ENCODE results near the gene CMYA5.
"Not testable (repeated sequence)": the region's sequence is repeated elsewhere in the genome, so short reads cannot be mapped to it uniquely, and the experiment has no call there.

Gene CMYA5

DNA sequence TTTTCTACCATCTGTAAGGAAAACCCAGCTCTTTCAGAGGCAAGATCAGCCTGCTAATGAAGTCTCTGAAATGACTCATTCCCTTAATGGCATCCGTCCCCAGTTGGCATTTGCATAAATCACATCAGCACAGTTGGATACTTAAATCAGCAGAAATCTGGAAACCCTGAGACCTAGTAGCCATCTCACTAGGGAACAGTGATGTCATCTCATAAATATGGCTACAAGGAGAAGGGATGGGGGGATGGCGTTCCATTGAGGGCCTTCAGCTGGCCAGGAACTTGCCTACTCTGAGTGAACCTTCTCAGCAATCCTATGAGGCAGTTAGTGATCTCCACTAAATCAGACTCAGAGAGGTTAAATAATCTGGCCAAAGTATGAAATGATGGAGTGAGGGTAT, 81.8 kb downstream of the CMYA5 start:
- no peak overlapping the region for H2AFZ ChIP-seq (ENCODE audit: low read depth, low read length)
- H3K4me1 ChIP-seq (ENCODE audit: insufficient read depth, low read length), result peaks cover 11% of the 10 kb centered on the region
- H3K27me3 ChIP-seq (ENCODE audit: insufficient read depth, low read length), result no peaks in the 10 kb centered on the region
- H3K9me3 ChIP-seq (ENCODE audit: low read length), result peaks cover 5% of the 10 kb centered on the region
- no peaks in the 10 kb centered on the region for H3K36me3 ChIP-seq (ENCODE audit: insufficient read depth, low read length)
- H3K4me3 ChIP-seq (ENCODE audit: low read length), result no peak overlapping the region

DNA sequence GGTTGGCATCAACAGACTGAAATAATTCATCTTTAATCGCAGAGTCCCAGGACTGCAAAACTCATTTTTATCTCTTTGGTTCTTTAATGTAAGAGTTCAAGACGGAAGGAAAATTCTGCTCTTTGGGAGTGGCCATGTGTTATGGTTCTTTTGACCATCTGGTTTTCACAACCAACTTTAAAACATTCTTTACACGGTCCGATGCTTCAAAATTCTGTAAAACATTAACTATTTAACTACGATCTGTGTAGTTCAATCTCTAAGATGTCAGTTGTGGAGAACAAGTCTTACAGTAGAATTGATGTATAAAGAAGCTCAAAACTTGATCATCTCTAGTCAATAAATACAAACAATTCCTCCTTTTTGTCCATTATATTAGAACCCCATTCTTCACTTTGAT, 83.0 kb downstream of the CMYA5 start:
- no peaks in the 10 kb centered on the region for H3K27me3 ChIP-seq (ENCODE audit: insufficient read depth, low read length)
- H2AFZ ChIP-seq (ENCODE audit: low read depth, low read length), result no peak overlapping the region
- peaks cover 11% of the 10 kb centered on the region for H3K4me1 ChIP-seq (ENCODE audit: insufficient read depth, low read length)
- H3K9me3 ChIP-seq (ENCODE audit: low read length), result peaks cover 5% of the 10 kb centered on the region
- H3K36me3 ChIP-seq (ENCODE audit: insufficient read depth, low read length), result no peaks in the 10 kb centered on the region
- no peak overlapping the region for H3K4me3 ChIP-seq (ENCODE audit: low read length)

DNA sequence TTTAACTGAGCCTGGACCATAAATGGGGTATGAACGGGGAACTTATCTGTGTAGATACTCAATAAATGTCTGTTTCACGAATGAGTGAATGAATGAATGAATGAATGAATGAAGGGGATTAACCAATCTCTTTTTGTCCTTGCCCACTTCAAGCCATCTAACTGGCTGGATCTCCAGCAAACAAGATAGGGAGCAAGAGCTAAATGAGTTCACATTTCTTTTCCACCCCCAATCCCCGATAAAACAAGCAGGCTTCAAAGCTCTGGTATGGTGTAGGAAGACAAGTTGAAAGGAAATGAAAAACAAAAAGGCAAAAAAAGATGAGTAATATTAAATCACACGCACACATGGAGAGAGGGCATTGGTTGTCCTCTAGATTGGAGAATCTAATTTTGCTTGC, 84.0 kb downstream of the CMYA5 start:
- no peaks in the 10 kb centered on the region for H3K27me3 ChIP-seq (ENCODE audit: insufficient read depth, low read length)
- H3K4me3 ChIP-seq (ENCODE audit: low read length), result no peak overlapping the region
- no peak overlapping the region for H2AFZ ChIP-seq (ENCODE audit: low read depth, low read length)
- H3K36me3 ChIP-seq (ENCODE audit: insufficient read depth, low read length), result no peaks in the 10 kb centered on the region
- H3K9me3 ChIP-seq (ENCODE audit: low read length), result peaks cover 3% of the 10 kb centered on the region
- H3K4me1 ChIP-seq (ENCODE audit: insufficient read depth, low read length), result peaks cover 11% of the 10 kb centered on the region

DNA sequence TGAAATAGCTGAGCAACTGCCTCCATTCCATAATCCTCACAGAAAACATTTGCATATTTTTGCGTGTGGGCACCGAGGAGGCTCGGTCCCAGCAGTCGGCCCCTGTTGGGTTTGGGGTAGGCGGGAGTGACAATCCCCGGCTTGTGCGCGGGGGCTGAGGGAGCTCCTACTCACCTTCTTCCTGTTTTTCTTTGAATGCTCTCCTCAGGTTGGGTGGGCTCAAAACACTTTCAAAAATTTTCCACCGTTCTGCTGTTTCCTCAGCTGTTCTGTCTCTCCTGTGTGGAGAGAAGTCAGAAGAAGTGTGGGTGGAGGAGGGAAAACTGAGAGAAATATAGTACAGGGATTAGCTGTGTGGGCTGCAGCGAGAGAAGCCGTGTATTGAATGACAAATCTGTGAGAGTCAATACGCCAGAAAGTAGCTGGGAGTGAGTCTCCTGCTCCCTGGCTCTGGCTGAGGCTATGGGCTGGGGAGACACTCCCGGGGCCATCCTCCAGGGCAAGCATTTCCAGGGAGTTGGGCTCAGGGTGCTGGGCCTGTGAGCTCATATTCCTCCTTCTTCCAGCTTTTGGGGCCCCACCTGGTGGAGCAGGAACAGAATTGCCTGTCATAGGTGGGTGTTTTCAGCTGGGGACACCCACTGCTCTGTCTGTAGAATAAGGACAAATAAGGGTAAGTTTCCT, 84.7 kb downstream of the CMYA5 start:
- Histone ChIP-seq H3K4me1 (ENCODE audit: insufficient read depth, low read length) (peaks cover 11% of the 10 kb centered on the region), H3K9me3 (ENCODE audit: low read length) (peaks cover 3% of the 10 kb centered on the region), H3K36me3 (ENCODE audit: insufficient read depth, low read length) (no peaks in the 10 kb centered on the region), H3K27me3 (ENCODE audit: insufficient read depth, low read length) (no peaks in the 10 kb centered on the region), H3K4me3 (ENCODE audit: low read length) (no peak overlapping the region), H2AFZ (ENCODE audit: low read depth, low read length) (no peak overlapping the region)

DNA sequence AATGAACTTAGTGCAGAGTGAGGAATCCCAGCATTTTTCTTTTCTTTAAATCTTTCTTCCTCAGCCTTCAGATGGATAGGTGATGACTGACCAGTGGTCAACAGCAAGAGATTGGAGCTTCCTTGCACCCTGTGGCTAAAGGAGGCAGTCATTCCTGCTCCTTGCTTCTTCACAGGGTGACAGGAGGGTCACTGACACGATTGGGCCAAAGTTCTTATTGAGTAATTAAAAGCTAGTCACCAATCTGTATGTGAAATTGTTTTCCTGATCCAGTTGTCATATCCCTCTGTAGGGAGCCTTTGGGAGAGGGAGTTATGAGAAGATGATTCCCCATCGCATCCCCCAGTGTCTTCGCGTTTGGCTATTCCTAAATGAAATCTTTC, 85.2 kb downstream of the CMYA5 start:
- Histone ChIP-seq H3K27me3 (ENCODE audit: insufficient read depth, low read length) (no peaks in the 10 kb centered on the region), H3K4me1 (ENCODE audit: insufficient read depth, low read length) (peaks cover 11% of the 10 kb centered on the region), H3K9me3 (ENCODE audit: low read length) (no peaks in the 10 kb centered on the region), H3K4me3 (ENCODE audit: low read length) (no peak overlapping the region), H2AFZ (ENCODE audit: low read depth, low read length) (no peak overlapping the region), H3K36me3 (ENCODE audit: insufficient read depth, low read length) (no peaks in the 10 kb centered on the region)

DNA sequence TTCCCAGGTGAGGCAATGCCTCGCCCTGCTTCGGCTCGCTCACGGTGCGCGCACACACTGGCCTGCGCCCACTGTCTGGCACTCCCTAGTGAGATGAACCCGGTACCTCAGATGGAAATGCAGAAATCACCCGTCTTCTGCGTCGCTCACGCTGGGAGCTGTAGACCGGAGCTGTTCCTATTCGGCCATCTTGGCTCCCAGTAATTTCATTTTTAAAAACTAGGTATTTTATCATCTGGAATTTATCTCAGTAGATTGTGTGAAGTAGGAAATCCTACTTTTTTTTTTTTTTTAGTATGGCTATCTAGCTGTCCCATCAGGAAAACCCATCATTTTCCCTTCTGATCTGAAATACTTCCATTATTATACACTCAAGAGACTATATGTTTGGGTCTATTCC, 95.1 kb downstream of the CMYA5 start:
- not testable (repeated sequence) for H3K9me3 ChIP-seq (ENCODE audit: low read length); H3K4me1 ChIP-seq (ENCODE audit: insufficient read depth, low read length); H2AFZ ChIP-seq (ENCODE audit: low read depth, low read length); H3K36me3 ChIP-seq (ENCODE audit: insufficient read depth, low read length); H3K27me3 ChIP-seq (ENCODE audit: insufficient read depth, low read length)
- peak overlapping the region; percentile 44 for H3K4me3 ChIP-seq (ENCODE audit: low read length)

DNA sequence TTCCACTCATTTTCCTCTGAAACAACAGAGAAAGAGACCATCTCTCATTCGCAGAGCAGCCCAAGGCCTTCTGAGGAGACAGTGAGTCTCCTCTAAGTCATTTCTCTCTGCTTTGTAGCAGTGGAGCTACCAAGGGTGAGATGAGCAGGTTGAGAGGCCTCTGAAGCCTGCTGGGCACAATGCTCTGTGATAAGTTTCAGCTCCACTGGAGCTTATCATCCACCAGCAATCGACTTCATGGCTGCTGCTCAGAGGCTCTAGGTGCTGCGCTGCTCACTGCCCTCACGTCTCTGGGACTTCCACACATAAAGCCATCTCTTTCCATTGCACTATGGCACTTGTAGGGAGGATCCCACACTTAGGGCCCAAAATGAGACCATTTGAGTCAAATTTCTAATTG, 96.3 kb downstream of the CMYA5 start:
- Histone ChIP-seq H3K36me3 (ENCODE audit: insufficient read depth, low read length) (no peaks in the 10 kb centered on the region), H3K4me1 (ENCODE audit: insufficient read depth, low read length) (no peaks in the 10 kb centered on the region), H3K9me3 (ENCODE audit: low read length) (no peaks in the 10 kb centered on the region), H2AFZ (ENCODE audit: low read depth, low read length) (no peak overlapping the region), H3K4me3 (ENCODE audit: low read length) (no peak overlapping the region), H3K27me3 (ENCODE audit: insufficient read depth, low read length) (no peaks in the 10 kb centered on the region)

DNA sequence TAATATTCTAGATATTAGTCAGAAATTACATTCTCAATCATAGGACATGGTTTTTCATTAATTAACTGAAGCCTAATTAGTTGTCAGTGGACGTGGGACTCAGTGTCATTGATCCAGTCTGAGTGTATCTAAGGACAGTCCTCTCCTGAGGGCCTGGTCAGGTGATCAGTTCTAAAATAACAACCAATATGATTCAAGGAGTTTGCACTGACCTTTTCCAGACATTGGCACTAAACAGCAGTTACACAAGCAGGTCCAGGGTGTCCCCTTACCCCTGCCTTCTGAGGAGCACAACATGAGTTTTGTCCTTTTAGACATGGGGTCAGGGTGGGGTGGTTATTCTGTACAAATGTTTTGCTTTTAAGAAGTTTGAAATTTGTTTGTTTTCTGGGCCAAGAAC, 97.8 kb downstream of the CMYA5 start:
- Histone ChIP-seq H3K4me3 (ENCODE audit: low read length) (no peak overlapping the region), H3K36me3 (ENCODE audit: insufficient read depth, low read length) (no peaks in the 10 kb centered on the region), H3K27me3 (ENCODE audit: insufficient read depth, low read length) (no peaks in the 10 kb centered on the region), H3K4me1 (ENCODE audit: insufficient read depth, low read length) (no peaks in the 10 kb centered on the region), H2AFZ (ENCODE audit: low read depth, low read length) (no peak overlapping the region), H3K9me3 (ENCODE audit: low read length) (no peaks in the 10 kb centered on the region)

DNA sequence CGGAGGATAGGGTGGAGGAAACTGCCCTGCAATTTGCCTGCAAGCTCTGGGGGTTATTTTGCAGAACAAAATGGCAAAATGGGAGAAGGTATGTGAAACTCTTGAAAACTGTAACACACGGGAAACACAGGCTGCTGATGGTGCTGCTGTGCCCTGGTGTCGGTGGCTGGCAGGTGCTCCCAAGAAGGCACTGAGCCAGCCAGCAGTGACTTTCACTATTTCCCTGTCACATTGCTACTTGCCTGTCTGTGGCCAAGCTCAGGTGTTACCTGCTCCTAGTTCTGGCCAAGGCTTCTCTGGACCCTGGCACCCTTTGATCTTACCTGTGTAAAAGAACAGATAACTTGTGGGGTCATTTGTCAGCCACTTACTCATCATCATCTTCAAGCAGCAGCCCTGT, 102.2 kb downstream of the CMYA5 start:
- no peak overlapping the region for H2AFZ ChIP-seq (ENCODE audit: low read depth, low read length)
- no peaks in the 10 kb centered on the region for H3K27me3 ChIP-seq (ENCODE audit: insufficient read depth, low read length)
- H3K4me1 ChIP-seq (ENCODE audit: insufficient read depth, low read length), result no peaks in the 10 kb centered on the region
- no peaks in the 10 kb centered on the region for H3K9me3 ChIP-seq (ENCODE audit: low read length)
- no peak overlapping the region for H3K4me3 ChIP-seq (ENCODE audit: low read length)
- H3K36me3 ChIP-seq (ENCODE audit: insufficient read depth, low read length), result no peaks in the 10 kb centered on the region

DNA sequence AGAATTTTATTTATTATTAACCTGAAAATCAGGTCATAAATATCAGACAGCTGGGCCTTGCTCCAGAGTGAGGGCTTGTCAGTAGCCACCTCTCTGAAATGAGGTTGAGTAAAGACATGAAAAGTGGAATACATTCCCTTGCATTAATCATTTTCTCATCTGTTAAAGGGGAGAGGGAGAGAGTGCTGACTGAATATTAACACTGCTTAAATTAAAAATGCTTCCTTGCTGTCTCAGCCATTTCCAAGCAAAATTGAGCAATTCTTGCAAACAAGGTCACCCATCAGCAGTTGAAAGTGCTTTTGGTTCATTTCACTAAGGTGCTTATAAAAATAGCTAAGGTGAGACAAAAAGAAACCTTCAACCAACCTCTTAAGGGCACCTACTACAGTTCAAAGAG, 102.8 kb downstream of the CMYA5 start:
- Histone ChIP-seq H3K9me3 (ENCODE audit: low read length) (no peaks in the 10 kb centered on the region), H2AFZ (ENCODE audit: low read depth, low read length) (no peak overlapping the region), H3K4me3 (ENCODE audit: low read length) (no peak overlapping the region), H3K4me1 (ENCODE audit: insufficient read depth, low read length) (no peaks in the 10 kb centered on the region), H3K27me3 (ENCODE audit: insufficient read depth, low read length) (no peaks in the 10 kb centered on the region), H3K36me3 (ENCODE audit: insufficient read depth, low read length) (no peaks in the 10 kb centered on the region)

DNA sequence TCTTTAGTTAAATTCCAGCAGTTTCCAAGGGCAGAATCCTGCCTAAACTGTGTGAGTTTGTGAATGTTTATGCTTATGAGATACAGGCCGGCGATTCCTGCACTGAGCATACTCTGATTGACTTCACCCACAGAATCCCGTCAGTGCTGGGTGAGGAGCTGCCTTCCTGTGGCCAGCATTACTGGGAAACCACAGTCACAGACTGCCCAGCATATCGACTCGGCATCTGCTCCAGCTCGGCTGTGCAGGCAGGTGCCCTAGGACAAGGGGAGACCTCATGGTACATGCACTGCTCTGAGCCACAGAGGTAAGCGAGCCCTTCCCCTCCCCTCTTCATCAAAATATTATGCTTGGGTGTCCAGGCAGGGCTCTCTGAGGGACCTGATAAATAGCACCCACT, 103.7 kb downstream of the CMYA5 start:
- H3K36me3 ChIP-seq (ENCODE audit: insufficient read depth, low read length), result no peaks in the 10 kb centered on the region
- no peak overlapping the region for H2AFZ ChIP-seq (ENCODE audit: low read depth, low read length)
- H3K9me3 ChIP-seq (ENCODE audit: low read length), result no peaks in the 10 kb centered on the region
- no peak overlapping the region for H3K4me3 ChIP-seq (ENCODE audit: low read length)
- no peaks in the 10 kb centered on the region for H3K4me1 ChIP-seq (ENCODE audit: insufficient read depth, low read length)
- H3K27me3 ChIP-seq (ENCODE audit: insufficient read depth, low read length), result no peaks in the 10 kb centered on the region

DNA sequence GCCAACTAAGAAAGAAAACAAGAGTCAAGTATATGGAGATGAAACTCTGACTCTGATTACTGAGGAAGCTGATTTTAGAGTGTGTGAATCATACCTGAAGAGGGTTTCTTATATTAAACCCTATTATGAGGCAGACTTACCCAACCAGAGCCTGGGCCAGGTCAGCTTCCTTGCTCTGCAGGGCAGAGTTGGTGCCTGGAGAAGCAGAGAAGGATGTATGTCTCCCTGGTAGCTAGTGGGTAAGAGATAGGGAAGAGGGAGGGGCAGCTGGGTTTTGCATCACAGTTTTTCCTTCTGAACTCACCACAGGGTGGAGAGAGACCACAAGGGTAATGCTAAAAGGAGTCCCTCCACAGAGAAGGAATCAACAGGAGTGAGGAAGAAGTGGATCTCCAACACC, 104.1 kb downstream of the CMYA5 start:
- no peak overlapping the region for H2AFZ ChIP-seq (ENCODE audit: low read depth, low read length)
- H3K36me3 ChIP-seq (ENCODE audit: insufficient read depth, low read length), result no peaks in the 10 kb centered on the region

DNA sequence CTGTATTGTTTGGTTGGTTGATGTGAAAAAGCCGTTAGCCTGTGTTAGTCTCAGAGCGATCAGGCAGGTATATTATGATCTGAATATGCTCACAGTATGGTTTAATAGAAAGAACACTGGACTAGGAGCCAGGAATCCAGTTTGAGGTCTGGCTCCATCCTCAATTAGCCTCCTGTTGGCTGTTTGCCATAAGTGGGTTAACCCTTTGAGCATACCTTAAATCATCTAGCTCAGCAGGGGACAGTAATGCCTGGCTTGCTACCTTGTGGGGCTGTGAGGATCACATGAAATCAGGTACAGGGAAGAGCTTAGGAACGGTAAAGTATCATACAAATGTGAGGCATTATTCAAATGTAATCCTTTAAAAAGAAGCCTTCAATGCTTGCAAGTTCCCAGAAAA, 104.7 kb downstream of the CMYA5 start:
- no peak overlapping the region for H2AFZ ChIP-seq (ENCODE audit: low read depth, low read length)
- H3K4me1 ChIP-seq (ENCODE audit: insufficient read depth, low read length), result no peaks in the 10 kb centered on the region
- no peaks in the 10 kb centered on the region for H3K36me3 ChIP-seq (ENCODE audit: insufficient read depth, low read length)
- no peak overlapping the region for H3K4me3 ChIP-seq (ENCODE audit: low read length)
- H3K9me3 ChIP-seq (ENCODE audit: low read length), result no peaks in the 10 kb centered on the region
- no peaks in the 10 kb centered on the region for H3K27me3 ChIP-seq (ENCODE audit: insufficient read depth, low read length)

More for the DNA sequence above, 104.1 kb downstream of the CMYA5 start:
- no peak overlapping the region for H3K4me3 ChIP-seq (ENCODE audit: low read length)
- no peaks in the 10 kb centered on the region for H3K4me1 ChIP-seq (ENCODE audit: insufficient read depth, low read length)
- H3K27me3 ChIP-seq (ENCODE audit: insufficient read depth, low read length), result no peaks in the 10 kb centered on the region
- H3K9me3 ChIP-seq (ENCODE audit: low read length), result no peaks in the 10 kb centered on the region

DNA sequence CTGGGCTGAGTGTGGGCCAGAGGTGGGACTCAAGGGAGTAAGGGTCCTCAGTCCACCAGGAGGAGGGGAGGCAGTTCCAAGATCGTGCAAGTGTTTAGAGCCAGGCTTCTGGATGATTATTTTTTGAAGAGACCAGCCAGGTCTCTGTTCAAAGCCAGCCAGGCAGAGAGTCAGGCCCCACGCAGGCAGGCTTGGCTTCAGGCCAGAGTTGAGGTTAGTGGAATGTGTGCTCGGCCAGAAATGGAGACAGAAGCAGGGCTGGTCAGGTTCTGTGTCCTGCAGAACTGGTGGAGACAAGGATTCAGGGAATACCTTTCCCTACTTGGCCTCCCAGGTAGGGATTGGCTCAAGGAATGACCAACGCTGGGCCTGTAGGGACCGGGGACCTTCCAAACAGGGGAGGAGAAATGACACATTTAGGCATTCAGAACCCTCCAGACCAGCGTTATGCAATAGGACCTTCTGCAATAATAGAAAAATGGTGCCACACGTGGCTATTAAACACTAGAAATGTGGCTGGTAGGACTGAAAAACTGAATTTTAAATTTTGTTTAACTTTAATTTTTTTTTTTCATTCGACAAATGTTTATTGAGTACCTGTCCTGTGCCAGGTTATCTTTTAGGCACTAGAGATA, 106.2 kb downstream of the CMYA5 start:
- Histone ChIP-seq H3K36me3 (ENCODE audit: insufficient read depth, low read length) (no peaks in the 10 kb centered on the region), H2AFZ (ENCODE audit: low read depth, low read length) (no peak overlapping the region), H3K4me3 (ENCODE audit: low read length) (no peak overlapping the region), H3K4me1 (ENCODE audit: insufficient read depth, low read length) (no peaks in the 10 kb centered on the region), H3K27me3 (ENCODE audit: insufficient read depth, low read length) (no peaks in the 10 kb centered on the region), H3K9me3 (ENCODE audit: low read length) (no peaks in the 10 kb centered on the region)
